ENCODE measurements around the gene R3HDM2.
"Not testable (repeated sequence)": the region's sequence is repeated elsewhere in the genome, so short reads cannot be mapped to it uniquely, and the experiment has no call there.

The R3HDM2 gene

GRCh38 chr12:57355734-57356133 is 75.1 kb downstream of the R3HDM2 start:
- no peak for DNase-seq (ENCODE audit: low read depth)
- H3K4me3 ChIP-seq (ENCODE audit: low read length) = no peak overlapping the region
- TF ChIP-seq CTCF (conservative IDR thresholded peaks at IDR 0.05; ENCODE audit: low read length) = no peak

- no peak overlapping the region for H3K4me3 ChIP-seq (ENCODE audit: low read length)
- no peak for DNase-seq (ENCODE audit: low read depth)
- no peak for TF ChIP-seq CTCF (conservative IDR thresholded peaks at IDR 0.05; ENCODE audit: low read length)
Observed at GRCh38 chr12:57352166-57352565, 78.7 kb downstream of the R3HDM2 start.

GRCh38 chr12:57347284-57347683 is 83.6 kb downstream of the R3HDM2 start:
- DNase-seq (ENCODE audit: low read depth) = no peak
- no peak for TF ChIP-seq CTCF (conservative IDR thresholded peaks at IDR 0.05; ENCODE audit: low read length)

GRCh38 chr12:57343703-57344378 is 87.0 kb downstream of the R3HDM2 start:
- H3K4me3 ChIP-seq (ENCODE audit: low read length) = no peak overlapping the region
- no peak for TF ChIP-seq CTCF (conservative IDR thresholded peaks at IDR 0.05; ENCODE audit: low read length)
- DNase-seq (ENCODE audit: low read depth) = no peak

More at GRCh38 chr12:57347284-57347683, 83.6 kb downstream of the R3HDM2 start:
- H3K4me3 ChIP-seq (ENCODE audit: low read length) = no peak overlapping the region

- TF ChIP-seq CTCF (conservative IDR thresholded peaks at IDR 0.05; ENCODE audit: low read length) = no peak
- DNase-seq (ENCODE audit: low read depth) = peak; percentile 54
- no peak overlapping the region for H3K4me3 ChIP-seq (ENCODE audit: low read length)
Observed at GRCh38 chr12:57342207-57342691, 88.6 kb downstream of the R3HDM2 start.

GRCh38 chr12:57341275-57341990 is 89.4 kb downstream of the R3HDM2 start:
- H3K4me3 ChIP-seq (ENCODE audit: low read length) = no peak overlapping the region
- peak; percentile 8 for DNase-seq (ENCODE audit: low read depth)
- TF ChIP-seq CTCF (conservative IDR thresholded peaks at IDR 0.05; ENCODE audit: low read length) = no peak

GRCh38 chr12:57340104-57340503 is 90.7 kb downstream of the R3HDM2 start:
- H3K4me3 ChIP-seq (ENCODE audit: low read length) = no peak overlapping the region
- peak; percentile 56 for DNase-seq (ENCODE audit: low read depth)
- TF ChIP-seq CTCF (conservative IDR thresholded peaks at IDR 0.05; ENCODE audit: low read length) = no peak

- not testable (repeated sequence) for H3K4me3 ChIP-seq (ENCODE audit: low read length); DNase-seq (ENCODE audit: low read depth)
Observed at GRCh38 chr12:57336299-57336698, 94.5 kb downstream of the R3HDM2 start.

All from AG10803 (cell line).